ENCODE measurements around the gene LIN54. TPM values are rescaled to one million over a fixed set of nuclear protein-coding genes. Genes with fewer than 3 reads are reported as not detected.
A peak's percentile ranks its signal among the peaks of the same experiment; 100 is the strongest.

The LIN54 gene
- total and polyA plus RNA-seq, 8 donors = 1.2 to 40.3 (median 3.0) TPM

DNA sequence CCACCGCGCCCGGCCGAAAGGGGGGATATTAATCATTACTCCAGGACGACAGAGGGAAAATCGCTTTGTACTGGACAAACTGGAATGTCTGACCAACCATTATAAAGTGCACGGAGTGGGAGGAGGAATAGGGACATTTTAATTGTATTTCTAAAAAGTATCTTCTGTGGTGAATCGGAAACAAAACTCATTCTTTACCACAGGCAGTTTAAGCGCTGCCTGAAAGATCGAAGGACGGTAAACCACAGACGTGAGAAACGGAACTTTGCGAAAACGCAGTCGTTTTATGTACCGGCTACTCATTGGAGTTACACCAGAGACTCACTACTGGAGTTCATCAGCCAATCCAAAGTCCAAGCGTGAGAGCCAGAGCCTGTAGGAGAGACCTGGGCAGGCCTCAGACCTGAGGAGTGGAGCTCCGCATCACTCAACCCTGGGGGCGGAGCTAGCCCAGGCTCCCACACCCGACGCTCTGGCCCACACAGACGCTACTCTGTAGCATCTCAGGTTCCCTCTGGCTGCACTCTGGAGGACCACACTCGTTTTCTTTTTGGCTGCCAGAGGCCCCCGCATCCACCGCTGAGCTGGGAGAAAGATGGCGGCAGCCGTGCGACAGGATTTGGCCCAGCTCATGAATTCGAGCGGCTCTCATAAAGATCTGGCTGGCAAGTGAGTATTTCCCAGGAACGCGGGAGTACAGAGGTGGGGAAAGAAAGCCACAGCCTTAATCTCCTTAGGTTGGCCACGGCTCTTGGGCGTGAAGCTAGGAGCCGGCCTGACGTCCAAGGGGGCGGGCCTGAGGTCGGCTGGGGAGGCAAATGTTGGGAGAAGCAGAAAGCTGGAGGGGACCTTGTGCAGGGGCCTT, 24.2 kb upstream of the LIN54 start, which contains the start of gene COPS4:
Gene COPS4 (plus strand): TSS at position 554 of the 865 bp plus-strand sequence. CDS start 42 bp downstream, at position 596.
- H3K9me3 ChIP-seq = no peaks in the 10 kb centered on the region
- peak within 1 kb of the TSS; percentile 72 to 89 (median 84) for H3K4me3 ChIP-seq
- no peaks in the 10 kb centered on the region for H3K27me3 ChIP-seq
- 0 to 1% (median 0%) methylated on average over 30 to 39 of the region's 39 CpGs for WGBS, 5 donors
- H3K4me1 ChIP-seq = peaks cover 8 to 33% (median 21%) of the 10 kb centered on the region in 4 donors
- intact Hi-C loops (cut with DNase I; ENCODE audit: low total_unique reads) = no loop called here
- TF ChIP-seq EP300 (IDR thresholded peaks at IDR 0.05) = no peak
- TF ChIP-seq, protein P1, sequence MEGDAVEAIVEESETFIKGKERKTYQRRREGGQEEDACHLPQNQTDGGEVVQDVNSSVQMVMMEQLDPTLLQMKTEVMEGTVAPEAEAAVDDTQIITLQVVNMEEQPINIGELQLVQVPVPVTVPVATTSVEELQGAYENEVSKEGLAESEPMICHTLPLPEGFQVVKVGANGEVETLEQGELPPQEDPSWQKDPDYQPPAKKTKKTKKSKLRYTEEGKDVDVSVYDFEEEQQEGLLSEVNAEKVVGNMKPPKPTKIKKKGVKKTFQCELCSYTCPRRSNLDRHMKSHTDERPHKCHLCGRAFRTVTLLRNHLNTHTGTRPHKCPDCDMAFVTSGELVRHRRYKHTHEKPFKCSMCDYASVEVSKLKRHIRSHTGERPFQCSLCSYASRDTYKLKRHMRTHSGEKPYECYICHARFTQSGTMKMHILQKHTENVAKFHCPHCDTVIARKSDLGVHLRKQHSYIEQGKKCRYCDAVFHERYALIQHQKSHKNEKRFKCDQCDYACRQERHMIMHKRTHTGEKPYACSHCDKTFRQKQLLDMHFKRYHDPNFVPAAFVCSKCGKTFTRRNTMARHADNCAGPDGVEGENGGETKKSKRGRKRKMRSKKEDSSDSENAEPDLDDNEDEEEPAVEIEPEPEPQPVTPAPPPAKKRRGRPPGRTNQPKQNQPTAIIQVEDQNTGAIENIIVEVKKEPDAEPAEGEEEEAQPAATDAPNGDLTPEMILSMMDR (IDR thresholded peaks at IDR 0.05) = peak in 5 of 7 experiments; percentile 31 to 61 (median 49)
- TF ChIP-seq POLR2AphosphoS5 (IDR thresholded peaks at IDR 0.05) = peak; percentile 63 to 91 (median 90)
- TF ChIP-seq POLR2A (IDR thresholded peaks at IDR 0.05) = no peak
- H3K27ac ChIP-seq = peak within 1 kb of the TSS; percentile 90 to 96 (median 92)
- H3K36me3 ChIP-seq = no peaks in the 10 kb centered on the region
- peak; percentile 96 to 100 for DNase-seq

DNA sequence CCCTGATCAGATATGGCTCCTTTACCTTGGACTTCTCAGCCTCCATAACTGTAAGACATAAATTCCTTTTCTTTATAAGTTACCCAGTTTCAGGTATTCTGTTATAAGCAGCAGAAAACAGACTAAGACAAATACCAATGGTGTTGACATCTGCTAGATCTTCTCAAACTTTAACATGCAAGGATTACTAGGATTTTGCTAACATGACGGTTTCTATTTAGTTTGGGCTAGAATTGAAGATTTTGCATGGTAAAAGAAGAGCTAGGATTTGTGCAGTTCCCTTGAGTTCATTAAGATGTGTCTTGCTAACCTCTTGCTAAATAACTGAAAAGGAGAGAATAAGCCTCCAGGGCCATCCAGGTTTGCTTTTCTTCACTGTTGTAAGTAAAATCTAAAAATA, 19.1 kb upstream of the LIN54 start:
- H3K36me3 ChIP-seq = no peaks in the 10 kb centered on the region
- TF ChIP-seq POLR2AphosphoS5 (IDR thresholded peaks at IDR 0.05) (no peak), POLR2A (IDR thresholded peaks at IDR 0.05) (no peak), EP300 (IDR thresholded peaks at IDR 0.05) (no peak)
- TF ChIP-seq, protein P1 (IDR thresholded peaks at IDR 0.05) = no peak
- 70 to 89% (median 84%) methylated on average over 1 of the region's 1 CpG for WGBS, 5 donors
- intact Hi-C loops (cut with DNase I; ENCODE audit: low total_unique reads) = no loop called here
- no peaks in the 10 kb centered on the region for H3K27me3 ChIP-seq
- peaks cover 3 to 10% (median 9%) of the 10 kb centered on the region in 4 donors for H3K9me3 ChIP-seq
- no peak for DNase-seq
- no peaks in the 10 kb centered on the region for H3K4me1 ChIP-seq
- no peak overlapping the region for H3K4me3 ChIP-seq
- no peak overlapping the region for H3K27ac ChIP-seq

- WGBS, 5 donors = 40 to 63% (median 55%) methylated on average over 3 of the region's 3 CpGs
- peaks cover 3 to 17% (median 14%) of the 10 kb centered on the region in 4 donors for H3K9me3 ChIP-seq
- TF ChIP-seq POLR2A (IDR thresholded peaks at IDR 0.05) = no peak
- no peak for TF ChIP-seq POLR2AphosphoS5 (IDR thresholded peaks at IDR 0.05)
- TF ChIP-seq, protein P1 (IDR thresholded peaks at IDR 0.05) = no peak
- no peak for TF ChIP-seq EP300 (IDR thresholded peaks at IDR 0.05)
- intact Hi-C loops (cut with DNase I; ENCODE audit: low total_unique reads) = no loop called here
- DNase-seq = no peak
- no peaks in the 10 kb centered on the region for H3K27me3 ChIP-seq
- no peak overlapping the region for H3K4me3 ChIP-seq
- no peak overlapping the region for H3K27ac ChIP-seq
- no peaks in the 10 kb centered on the region for H3K36me3 ChIP-seq
- no peaks in the 10 kb centered on the region for H3K4me1 ChIP-seq
These were observed 18.4 kb upstream of the LIN54 start for GRCh38 chr4:83028976-83029375.

DNA sequence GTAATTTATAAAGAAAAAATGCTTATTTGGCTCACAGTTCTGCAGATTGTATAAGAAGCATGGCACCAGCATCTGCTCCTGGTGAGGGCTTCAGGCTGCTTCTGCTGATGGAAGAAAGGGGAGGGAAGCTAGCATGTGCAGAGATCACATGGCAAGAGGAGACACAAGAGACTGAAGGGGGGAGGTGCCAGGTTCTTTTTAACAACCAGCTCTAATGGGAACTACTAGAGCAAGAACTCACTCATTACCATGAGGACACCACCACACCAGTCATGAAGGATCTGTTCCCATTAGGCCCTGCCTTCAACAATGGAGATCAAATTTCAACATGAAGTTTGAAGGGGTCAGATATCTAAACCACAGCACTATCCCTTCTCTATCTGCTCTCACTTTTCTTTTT, 14.9 kb upstream of the LIN54 start:
- DNase-seq = no peak
- Histone ChIP-seq H3K36me3 (no peaks in the 10 kb centered on the region), H3K9me3 (peaks cover 3 to 18% (median 14%) of the 10 kb centered on the region in 4 donors), H3K4me3 (no peak overlapping the region), H3K4me1 (no peaks in the 10 kb centered on the region), H3K27me3 (no peaks in the 10 kb centered on the region), H3K27ac (no peak overlapping the region)
- intact Hi-C loops (cut with DNase I; ENCODE audit: low total_unique reads) = no loop called here
- TF ChIP-seq, protein P1 (IDR thresholded peaks at IDR 0.05) = no peak
- no peak for TF ChIP-seq POLR2AphosphoS5 (IDR thresholded peaks at IDR 0.05)
- TF ChIP-seq POLR2A (IDR thresholded peaks at IDR 0.05) = no peak
- no peak for TF ChIP-seq EP300 (IDR thresholded peaks at IDR 0.05)

All from stomach (tissue), 9 donors.